ENCODE data around the gene GRID1.
A peak's percentile ranks its signal among the peaks of the same experiment; 100 is the strongest.
"Not testable (repeated sequence)": the region's sequence is repeated elsewhere in the genome, so short reads cannot be mapped to it uniquely, and the experiment has no call there.

GRID1 gene

GRCh38 chr10:86102031-86102430, 264.6 kb downstream of the GRID1 start:
- no peak for DNase-seq

DNA sequence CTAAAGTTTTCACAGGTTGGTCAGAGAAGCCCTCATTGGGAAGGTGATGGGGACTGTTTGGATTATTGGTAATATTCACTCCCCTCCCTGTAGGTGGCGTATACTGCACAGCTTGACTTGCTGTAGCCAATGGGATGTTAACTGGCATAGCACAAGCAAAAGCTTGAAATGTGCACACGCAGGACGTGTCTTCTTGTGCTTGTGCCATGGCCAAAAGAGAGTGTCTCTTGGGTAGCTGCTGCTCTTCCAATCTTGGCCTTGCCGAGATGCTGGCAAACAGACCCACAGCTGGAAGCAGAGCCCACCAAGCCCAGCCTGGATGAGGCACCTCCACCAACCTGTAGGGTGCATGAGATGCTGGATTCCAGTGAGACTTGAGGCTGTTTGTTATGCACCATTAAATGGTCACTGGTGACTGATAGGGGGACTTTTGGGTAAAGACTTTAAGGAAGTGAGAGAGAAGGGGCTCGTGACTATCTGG, 266.0 kb downstream of the GRID1 start:
- DNase-seq, result peak; percentile 38

GRCh38 chr10:86099542-86100334, 266.9 kb downstream of the GRID1 start:
- DNase-seq, result no peak

DNA sequence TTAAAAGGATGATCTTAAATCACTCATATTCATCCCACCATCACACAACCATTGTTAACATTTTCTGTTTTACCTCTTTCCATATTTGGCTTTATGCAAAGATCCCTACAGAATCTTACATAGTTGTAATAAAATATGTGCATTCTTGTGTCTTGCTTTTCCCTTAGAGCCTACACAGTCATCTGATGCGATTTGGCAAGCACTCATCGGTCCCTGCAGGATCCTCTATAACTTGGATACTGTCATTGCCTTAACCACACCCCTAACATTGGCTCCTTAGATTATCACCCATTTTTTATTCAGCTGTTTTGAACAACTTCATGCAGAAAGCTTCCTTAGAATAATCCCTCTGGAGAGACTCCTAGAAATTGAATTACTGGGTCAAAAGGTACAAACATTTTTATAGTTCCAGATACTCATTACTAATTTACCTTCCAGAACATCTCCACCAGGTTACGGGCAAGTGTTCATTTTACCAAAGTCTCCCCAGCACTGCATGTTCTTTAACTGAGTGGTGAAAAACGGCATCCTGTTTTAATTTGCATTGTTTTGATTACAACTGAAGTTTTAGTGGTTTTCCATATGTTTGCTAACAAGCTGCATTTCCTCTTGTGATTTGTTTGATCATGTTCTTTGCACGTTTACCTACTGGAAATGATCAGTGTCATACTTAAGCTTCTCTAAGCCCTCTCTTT, 268.3 kb downstream of the GRID1 start:
- DNase-seq, result no peak

- not testable (repeated sequence) for DNase-seq
Observed at GRCh38 chr10:86095061-86095460, 271.5 kb downstream of the GRID1 start.

GRCh38 chr10:86092311-86092710, 274.3 kb downstream of the GRID1 start:
- not testable (repeated sequence) for DNase-seq

DNA sequence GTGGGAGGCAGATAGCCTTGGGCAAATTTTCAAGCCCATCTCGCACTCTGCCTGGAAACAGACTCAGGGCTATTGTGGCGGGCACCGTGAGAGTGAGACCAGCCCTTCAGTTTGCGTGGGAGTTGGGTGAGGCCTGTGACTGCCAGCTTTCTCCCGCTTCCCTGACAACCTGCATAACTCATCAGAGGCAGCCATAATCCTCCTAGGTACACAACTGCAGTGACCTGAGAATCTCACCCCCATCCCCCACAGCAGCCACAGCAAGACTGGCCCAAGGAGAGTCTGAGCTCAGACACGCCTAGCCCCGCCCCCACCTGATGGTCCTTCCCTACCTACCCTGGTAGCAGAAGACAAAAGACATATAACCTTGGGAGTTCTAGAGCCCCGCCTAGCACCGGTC, 275.4 kb downstream of the GRID1 start:
- no peak for DNase-seq

GRCh38 chr10:86090807-86091206, 275.8 kb downstream of the GRID1 start:
- no peak for DNase-seq

- DNase-seq, result no peak
Observed at GRCh38 chr10:86087716-86088115, 278.9 kb downstream of the GRID1 start.

GRCh38 chr10:86086418-86086817, 280.2 kb downstream of the GRID1 start:
- DNase-seq, result no peak

DNA sequence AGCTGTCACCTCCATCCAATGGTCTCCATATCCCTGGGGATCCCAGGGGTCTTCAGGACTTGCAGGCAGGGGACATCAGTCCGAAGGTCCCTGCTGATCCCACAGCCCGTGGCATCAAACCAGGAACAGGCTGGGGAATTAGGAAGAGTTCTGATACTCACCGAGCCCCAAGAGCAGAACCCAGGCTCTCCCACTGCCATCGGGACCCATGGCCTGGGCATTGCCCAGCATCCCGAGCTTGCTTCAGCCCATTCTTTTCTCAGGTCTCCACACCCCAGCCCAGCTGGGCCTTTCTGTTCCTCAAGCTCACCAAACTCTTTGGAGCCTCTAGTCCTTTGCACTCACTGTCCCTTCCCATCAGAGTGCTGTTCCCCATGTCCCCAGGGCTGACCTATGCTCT, 280.9 kb downstream of the GRID1 start:
- no peak for DNase-seq

DNA sequence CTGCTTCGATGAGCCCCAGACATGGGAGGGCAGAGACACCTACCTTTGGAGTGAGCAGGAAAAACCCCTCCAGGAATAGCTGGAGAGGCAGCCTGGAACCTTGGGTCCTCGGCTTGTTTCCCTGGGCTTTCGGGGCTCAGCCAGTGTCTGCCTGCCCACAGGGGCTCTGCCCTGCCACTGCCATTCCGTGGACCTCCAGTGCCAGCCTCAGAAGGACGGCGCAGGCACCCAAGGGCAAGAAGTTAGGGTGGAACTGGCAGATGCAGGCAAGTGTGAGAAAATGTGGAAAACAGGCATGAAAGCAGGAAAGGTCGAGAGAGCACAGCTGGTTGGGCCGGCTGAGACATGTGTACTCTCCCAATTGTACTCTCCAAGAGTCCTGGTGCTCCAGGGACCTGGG, 281.5 kb downstream of the GRID1 start:
- no peak for DNase-seq

- no peak for DNase-seq
Observed at GRCh38 chr10:86084585-86084984, 282.0 kb downstream of the GRID1 start.

DNA sequence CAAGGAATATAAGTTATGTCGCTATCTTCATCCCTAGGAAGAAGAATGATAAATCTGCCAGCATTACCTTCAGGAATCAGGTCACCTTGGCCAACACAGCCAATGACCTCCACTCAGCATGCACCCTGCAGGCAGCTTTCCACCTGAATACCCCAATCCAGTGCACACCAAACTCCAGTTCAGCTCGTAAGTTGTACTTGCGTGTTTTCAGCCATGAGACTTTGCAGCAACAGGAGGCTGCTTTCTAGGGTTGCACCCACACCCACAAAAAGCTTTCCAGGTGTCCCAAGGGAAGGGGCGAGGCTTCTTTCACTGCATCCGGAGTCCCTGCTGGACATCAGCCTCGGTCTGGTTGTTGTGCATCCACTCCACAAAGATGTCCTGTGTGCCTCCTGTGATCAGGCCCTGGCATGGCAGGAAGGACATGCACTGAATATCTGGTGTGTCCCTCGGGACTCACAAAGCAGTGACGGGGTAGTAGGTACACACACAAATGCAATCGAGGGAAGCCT, 282.9 kb downstream of the GRID1 start:
- DNase-seq, result no peak

DNA sequence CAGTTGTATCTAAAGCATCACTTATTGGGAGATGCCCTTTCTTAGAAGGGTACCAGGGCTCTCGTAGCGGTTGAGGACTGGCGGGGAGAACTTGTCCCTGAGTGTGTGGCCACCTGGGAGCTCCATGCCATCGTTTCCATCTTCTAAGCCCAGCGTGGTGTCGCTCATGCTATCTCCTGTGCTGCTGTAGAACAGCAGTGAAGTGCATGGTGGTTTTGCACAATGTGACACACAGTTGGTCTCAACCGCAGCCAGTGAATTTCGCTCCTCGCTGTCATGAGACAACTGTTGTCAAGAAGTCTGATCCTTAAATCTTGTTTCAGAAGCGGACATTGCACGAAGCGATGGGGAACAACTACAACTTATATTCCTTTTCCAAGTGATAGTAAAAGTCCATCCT, 283.4 kb downstream of the GRID1 start:
- no peak for DNase-seq

DNA sequence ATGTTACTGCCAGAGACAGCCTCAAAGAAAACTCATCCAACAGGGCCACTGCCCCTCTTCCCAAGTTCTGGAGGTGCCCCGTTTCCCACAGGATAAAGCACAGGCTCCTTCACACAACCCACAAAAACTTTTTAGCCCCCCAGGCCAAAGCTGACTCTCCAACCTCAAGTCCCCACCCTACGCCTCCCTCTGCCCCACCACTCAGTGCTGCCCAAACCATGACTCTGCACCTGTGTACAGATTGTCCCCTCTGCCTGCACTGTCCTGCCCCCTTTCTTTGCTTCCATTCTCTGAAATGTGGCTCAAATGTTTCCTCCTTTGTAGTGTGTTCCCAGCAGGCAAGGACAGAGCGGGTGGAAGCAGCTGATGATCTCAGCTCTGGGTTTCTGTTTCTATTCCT, 284.0 kb downstream of the GRID1 start:
- no peak for DNase-seq

GRCh38 chr10:86079088-86079487, 287.5 kb downstream of the GRID1 start:
- DNase-seq, result no peak

DNA sequence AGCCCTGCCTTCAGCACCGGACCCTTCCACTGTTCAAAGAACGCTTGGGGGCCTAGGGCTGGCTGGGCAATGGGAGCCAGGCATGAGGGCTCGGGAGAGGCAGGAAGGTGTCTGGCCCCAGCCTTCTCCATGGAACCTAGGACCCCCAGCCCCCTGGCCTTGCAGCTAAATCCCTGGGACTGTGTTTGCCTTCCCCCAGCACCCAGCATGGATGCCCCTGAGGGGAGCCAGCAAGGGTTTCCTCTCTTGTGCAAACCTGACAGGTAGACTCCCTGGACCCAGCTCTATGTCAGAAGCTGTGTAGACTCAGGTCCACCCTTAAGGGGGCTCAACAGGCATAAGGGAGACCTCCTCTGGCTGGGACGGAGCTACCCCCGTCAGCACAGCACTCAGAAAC, 288.0 kb downstream of the GRID1 start:
- no peak for DNase-seq

DNA sequence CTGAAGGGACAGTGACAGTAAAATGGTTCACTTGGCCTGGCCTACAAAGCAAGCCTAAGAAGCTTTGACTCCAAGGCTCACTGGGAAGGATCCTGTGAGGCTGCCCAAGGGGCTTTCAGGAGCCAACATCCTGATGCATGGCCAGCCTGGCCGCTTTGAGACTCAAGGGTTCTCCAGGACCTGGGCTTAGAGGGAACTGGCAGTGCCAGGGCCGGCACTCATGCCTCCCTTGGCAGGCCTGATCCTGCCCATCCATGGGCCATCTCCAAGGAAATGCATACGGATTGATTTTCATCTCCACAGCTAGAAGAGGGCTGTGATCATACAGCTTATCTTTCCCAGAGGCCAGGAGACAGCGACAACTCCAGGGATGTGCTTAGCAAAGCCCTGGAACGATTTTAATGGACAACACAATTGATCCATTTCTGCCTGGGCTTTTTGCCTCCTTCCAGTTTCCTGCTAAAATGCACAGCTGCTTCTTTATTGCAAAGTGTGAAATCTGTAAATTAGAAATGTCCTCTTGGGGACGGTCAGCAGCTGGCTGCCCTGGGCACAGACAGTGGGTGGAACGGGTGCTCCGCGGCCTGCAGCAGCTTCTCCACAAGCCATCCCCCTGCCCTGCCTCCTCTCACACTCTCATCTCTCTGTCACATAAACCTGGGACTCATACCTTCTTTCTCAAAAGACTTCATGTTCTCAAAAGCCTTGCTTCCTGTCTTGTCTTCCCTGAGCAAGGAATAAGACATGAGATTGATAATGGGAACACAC, 288.5 kb downstream of the GRID1 start:
- no peak for DNase-seq

- DNase-seq, result no peak
Observed at GRCh38 chr10:86077271-86077670, 289.3 kb downstream of the GRID1 start.

DNA sequence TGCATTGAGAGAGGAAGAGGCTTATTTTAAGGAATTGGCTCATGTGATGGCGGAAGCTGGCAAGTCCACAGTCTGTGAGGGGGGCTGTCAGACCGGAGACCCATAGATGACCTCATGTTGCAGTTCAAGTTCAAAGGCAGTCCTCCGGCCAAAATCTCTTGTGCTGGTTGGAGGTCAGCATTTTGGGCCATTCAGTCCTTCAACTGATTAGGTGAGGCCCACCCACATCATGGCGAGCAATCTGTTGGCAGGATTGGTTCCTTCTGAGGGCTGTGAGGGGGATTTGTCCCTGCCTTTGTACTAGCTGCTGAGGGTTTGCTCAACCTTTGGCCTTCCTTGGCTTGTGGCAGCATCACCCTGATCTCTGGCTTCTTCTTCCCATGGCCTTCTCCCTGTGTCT, 290.1 kb downstream of the GRID1 start:
- not testable (repeated sequence) for DNase-seq

- no peak for DNase-seq
Observed at GRCh38 chr10:86075512-86075911, 291.1 kb downstream of the GRID1 start.

DNA sequence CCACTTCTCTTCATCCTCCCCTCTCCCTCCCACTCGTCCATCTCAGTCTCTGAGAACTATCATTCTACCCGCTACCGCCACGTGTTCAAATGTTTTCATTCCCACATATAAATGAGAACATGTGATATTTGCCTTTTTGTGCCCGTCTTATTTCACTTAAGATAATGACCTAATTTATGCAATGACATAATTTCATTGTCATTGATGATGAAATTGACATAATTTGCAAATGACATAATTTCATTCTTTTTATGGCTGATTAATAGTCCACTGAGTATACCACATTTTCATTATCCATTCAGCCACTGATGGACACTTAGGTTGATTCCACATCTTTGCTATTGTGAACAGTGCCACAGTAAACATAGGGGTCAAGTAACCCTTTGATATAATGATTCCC, 292.3 kb downstream of the GRID1 start:
- no peak for DNase-seq

All from hematopoietic multipotent progenitor cell treated with erythropoietin and hydrocortisone succinate and interleukin-3 and kit ligand, for 8 days (in vitro differentiated cells).